Posterior vena cava (tissue), 2 donors: ENCODE data around the gene SPACA7. TPM values are rescaled to one million over a fixed set of nuclear protein-coding genes. Genes with fewer than 3 reads are reported as not detected.
A peak's percentile ranks its signal among the peaks of the same experiment; 100 is the strongest.
"Not testable (repeated sequence)": the region's sequence is repeated elsewhere in the genome, so short reads cannot be mapped to it uniquely, and the experiment has no call there.

Experiments used
- DNase-seq: peaks from one replicate; pipeline ENCODE4 v3.0.0-alpha.2; 2020; ENCODE audit warnings: low spot score
- intact Hi-C, 2 donors: fragments of 100-400 bp; cut with DNase I; formaldehyde crosslinking; loops; one replicate each; pipeline versions ENCODE4 v1.14.1 to v1.14.2; 2022 to 2023
- total RNA-seq, 2 donors: library from RNA; stranded (reverse); fragmentation: NEBNext Ultra II Directional; extraction: Animal tissue kit (Norgen Biotek cat#: 25700); gene quantifications; one replicate each; pipeline ENCODE4 v1.2.1, GENCODE V29; 2021
- donor health status: DM: yes; HTN: yes; CAD: no.
- donor health status: DM: yes; HTN: yes; CAD: no.

SPACA7 gene
- total RNA-seq, 2 donors from 2014 or later = not detected

DNA sequence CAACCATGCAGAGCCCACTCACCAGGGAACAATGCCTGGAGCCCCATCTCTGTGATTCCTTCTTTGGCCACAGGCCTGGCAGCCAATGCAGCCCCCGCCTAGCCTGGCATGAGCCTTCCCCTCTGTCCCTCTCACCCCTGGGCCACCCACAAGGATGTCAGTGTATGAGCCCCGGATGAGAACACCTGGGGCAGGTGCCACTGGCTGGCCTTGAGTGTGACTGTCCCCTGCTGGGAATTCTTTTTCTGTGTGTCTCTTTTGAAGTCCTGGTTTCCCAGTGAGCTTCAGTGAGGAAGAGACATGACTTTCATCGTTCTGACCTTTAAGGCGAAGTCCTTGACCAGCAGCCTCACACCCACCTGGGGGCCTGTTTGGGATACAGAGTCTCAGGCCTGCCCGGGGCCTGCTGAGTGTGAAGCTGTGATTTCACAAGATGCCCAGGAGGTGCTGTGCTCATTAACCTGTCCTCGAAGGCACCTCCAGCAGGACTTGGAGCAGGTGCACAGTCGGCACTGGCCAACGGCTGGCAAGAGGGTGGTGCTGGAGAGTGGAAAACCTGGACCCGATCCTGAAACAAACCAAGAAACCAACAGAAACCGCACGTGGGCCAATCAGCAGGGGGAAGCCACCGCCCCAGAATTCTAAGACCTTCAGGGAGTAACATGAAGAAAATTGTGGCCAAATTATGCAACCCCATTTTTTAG lies 27.4 kb upstream of the SPACA7 start:
- DNase-seq = peak; percentile 72
- intact Hi-C loops = no loop called here

DNA sequence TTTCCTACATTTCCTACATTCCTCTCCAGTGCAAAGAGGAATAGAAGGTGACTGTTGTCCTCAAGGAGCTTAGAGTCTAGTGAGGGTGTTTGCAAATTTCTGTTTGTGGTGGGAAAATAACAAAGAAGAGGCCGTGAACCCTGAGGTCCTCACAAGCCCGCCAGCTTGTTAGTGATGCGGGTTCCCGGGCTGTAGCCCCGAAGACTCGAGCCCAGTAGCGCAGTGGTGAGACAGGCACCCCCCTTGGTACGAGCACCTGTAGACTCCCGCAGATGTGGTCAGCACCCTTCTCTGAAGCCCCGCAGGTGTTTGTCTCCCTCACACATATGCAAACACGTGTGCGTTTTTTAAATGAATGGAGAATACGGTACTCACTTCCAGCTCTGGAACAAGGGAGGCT lies 26.5 kb upstream of the SPACA7 start:
- intact Hi-C loops = no loop called here
- peak; percentile 26 for DNase-seq

DNA sequence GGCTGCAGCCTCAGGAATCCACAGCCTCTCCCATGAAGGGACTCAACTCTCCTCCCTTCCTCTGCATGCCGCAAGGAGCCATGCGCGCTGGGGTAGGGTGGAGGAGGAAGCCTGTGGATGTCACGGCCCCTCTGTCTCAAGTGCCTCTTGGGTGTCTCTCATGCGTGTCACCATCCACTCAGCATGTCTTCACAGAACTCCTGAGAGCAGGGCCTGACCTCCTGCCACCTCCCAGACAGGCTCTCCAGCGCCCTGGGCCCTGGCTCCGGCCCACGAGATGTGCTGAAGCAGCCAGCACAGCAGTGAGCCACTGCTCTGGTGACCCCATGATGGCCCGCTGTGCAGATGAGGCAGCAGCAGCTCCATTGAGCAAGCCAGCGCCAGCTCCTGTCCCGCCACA lies 25.9 kb upstream of the SPACA7 start:
- peak; percentile 72 for DNase-seq
- intact Hi-C loops = no loop called here

DNA sequence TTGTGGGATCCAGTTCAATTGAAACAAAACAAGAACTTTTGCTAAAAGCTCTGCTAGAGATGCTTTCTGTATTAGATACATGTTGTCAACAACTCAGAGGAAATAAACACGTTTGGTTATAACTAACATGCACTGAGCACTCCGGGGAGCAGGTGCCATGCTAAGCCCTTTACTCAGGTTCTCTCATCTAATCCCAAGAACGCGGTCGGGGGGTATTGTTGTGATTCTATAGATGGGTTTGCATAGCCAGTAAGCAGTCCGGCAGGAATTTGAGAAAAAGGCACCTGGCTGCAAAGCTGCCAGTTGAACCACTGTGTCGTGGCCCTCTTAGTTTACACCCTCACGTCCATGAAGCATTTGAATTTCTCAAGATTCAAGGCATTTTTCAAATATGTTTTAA lies 24.3 kb upstream of the SPACA7 start:
- peak; percentile 20 for DNase-seq
- intact Hi-C loops = no loop called here

DNA sequence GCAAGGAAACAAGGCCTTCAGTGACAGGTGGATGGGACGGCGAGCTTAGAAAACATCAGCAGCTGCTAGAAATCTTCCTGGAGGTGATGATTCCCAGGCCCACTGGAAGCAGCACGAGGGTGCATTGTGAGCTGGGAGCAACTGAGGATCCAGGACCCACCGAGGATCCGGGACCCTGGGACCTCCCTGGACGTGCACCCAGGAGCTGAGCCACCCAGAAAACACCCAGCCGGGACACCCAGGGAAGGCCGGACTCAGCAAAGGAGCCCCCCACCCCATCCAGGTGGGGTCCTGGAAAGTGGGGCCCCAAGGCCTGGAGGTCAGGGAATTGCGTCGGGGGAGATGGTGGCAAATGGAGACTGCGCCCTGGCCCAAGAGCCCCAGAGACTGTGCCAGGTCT lies 22.3 kb upstream of the SPACA7 start:
- intact Hi-C loops = no loop called here
- DNase-seq = peak; percentile 58

DNA sequence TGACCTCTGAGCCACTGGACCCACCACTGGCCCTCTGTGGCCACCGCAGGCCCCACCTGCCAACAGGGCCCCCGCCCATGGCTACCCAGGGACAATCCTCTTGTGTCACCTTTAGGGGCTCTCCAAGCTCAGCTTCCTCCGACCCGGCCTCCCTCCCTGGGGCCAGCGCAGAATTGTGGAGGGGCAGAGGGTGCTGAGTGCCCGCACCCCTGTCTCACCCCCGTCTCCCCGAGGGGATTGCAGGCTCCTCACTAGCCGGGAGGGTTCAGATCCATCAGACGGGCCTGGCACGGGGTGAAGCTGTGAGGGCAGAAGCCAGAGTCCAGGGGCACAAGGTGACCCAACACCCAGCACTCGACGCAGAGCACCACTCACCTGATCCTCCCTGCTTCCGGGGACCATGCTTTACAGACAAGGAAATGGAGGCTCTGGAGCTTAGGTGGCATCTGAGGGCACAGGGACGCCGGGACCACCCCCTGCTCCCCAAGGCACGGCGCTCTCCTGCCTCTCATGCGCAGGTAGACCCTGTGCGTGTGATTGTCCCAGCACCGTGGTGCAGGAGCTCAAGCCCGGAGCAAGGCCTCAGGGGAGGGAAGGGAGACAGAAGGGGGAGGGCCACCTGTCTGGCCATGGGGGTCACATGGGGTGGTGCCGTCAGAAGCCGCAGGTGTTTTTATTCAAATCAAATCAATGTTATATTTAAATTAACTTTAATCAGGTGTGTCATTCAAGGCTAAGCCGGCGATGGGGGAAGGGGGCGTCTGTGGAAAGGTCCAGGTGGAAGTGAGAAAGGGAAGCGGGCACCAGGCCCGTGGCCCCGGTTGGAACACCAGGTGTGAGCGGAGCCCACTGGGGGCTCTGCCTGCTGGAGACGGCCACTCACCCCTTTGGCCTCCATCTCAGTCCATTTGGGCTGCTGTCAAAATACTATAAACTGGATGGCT lies 21.6 kb upstream of the SPACA7 start:
- intact Hi-C loops = no loop called here
- DNase-seq = peak; percentile 70

DNA sequence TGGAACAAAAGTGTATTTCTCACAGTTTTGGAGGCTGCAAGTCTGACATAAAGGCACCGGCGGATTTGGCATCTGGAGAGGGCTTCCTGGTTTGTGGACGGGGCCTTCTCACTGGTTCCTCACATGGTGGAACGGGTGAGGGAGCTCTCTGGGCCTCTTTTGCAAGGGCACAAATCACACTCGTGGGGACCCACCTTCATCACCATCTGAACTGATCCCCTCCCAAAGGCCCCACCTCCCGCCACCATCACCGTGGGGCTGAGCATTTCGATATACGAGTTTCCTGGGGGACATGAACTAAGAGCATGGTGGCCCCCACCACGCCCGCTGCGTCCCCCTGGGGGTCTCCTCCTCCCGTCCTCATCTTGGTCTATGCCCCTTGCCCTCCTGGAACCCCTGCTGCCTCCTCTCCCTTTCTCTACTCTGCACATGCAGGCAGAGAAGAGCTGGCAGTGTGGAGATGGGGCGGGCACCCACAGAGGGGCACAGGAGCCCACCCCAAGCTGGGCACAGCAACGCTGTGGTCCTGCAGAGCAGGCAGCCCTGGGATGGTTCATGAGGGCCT lies 20.8 kb upstream of the SPACA7 start:
- intact Hi-C loops = no loop called here

DNA sequence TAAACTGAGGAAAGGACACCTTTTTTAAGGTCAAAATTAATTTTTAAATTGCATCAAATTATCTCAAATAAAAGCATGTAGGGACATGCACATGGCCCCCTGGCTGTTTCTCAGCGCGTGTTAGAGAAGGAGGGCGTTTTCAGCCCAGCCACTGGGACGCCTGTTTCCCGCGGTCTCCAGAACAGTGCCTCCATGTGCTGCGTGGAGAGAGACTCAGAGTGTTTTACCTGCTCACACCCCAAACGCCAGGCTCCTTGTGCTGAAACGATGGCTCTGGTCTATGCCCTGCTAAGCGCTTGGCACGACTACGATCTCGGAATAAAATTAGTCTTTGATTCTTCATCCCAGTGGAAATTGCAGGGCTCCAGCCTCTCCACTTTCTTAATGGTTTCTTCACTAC lies 20.0 kb upstream of the SPACA7 start:
- DNase-seq = peak; percentile 52
- intact Hi-C loops = no loop called here

More for the DNA sequence above, 20.8 kb upstream of the SPACA7 start:
- peak; percentile 47 for DNase-seq

DNA sequence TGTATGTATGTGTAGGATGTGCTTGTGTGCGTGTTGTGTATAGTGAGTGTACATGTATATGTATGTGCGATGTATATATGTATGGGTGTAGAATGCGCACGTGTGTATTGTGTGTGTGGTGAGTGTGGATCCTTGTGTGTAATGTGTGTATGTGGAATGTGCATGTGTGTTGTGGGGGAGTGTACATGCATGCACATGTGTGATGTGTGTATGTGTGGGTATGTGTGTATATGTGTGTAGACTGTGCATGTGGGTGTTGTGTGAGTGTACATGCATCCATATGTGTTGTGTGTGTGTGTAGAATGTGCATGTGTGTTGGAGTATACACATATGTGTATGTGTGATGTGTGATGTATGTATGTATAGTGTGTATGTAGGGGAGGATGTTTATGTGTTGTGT lies 18.0 kb upstream of the SPACA7 start:
- DNase-seq = no peak

DNA sequence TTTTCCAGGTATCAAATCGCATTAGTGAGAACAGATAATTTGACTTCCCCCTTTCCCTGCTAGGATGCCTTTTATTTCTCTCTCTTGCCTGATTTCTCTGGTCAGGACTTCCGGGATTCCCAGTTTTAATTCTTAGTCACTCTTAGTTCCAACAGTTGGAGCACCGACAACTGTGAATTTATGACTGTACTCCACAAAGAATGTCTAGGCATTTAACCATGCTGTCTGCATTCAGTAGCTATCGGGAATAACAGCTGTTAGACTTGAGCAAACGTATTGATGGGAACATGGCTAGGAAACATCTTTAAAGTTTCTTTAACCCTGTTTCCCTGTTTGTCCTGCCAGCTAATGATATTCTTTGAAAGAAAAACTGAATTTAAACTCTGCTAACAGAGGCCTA lies 14.1 kb upstream of the SPACA7 start:
- intact Hi-C loops = no loop called here
- DNase-seq = no peak

More for the DNA sequence above, 18.0 kb upstream of the SPACA7 start:
- intact Hi-C loops = loop anchor here in 1 of 2 donors (1.0 kb wide), 1 partner anchor 61 kb away; no protein-coding TSS in a partner anchor

DNA sequence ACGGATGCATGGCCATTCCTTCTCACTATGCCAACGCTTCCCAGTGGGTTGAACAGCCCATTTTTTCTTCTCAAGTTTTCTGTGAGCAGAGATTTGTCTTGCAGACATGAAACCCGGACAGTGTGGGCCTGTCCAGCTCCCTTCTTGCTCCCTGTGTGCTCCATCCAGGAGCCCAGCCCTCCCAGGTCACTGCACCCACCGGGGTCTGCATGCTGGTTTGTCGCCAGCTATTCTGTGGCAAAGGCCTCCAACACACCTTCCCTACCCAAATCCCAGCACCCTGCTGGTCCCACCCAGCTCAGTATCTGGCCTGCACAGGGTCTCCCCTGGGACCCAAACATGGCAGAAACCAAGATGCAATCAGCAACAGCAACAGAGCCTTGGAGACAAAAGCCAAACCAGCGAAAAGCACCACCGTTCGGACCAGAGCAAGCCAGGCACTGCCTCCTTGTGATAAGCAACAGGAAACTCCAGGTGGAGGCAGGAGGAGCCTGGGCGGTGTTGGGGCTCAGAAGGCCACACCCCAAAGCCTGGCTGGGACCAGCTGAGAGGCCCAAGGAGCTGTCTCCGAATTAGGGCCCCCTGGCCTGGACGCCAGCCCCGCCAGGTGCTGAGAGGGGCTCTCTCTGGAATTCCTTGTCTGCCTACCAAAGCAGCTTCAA lies 12.2 kb upstream of the SPACA7 start:
- no peak for DNase-seq
- intact Hi-C loops = no loop called here

DNA sequence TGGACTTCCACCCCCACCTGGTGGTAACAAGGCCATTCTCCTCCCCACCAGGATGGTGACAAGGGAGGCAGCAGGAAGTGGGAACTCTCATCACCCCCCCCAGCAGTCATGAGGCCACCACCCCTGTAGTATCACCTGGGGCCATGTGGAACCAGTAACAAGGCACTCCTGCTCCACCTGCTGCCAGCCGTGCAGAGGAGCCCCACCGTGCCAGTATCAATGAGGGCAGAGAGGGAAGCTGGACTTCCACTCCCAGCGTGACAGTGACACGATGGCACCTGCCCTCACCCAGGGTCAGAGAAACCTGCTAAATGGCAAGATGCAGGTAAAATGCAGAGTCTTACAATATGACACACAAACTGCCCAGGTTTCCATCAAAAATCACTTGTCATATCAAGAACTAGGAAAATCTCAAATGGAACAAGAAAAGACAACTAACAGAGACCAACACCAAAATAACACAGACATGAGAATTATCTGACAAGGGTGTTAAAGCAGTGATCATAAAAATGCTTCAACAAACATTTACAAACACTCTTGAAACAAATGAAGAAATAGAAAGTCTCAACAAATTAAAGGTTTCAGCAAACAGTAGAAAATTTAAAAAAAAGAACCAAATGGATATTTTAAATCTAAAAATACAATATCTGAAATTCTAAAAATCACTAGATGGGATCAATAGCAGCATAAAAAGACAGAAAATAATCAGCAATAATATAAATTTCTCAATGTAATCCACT lies 9.1 kb upstream of the SPACA7 start:
- peak; percentile 54 for DNase-seq
- intact Hi-C loops = no loop called here

DNA sequence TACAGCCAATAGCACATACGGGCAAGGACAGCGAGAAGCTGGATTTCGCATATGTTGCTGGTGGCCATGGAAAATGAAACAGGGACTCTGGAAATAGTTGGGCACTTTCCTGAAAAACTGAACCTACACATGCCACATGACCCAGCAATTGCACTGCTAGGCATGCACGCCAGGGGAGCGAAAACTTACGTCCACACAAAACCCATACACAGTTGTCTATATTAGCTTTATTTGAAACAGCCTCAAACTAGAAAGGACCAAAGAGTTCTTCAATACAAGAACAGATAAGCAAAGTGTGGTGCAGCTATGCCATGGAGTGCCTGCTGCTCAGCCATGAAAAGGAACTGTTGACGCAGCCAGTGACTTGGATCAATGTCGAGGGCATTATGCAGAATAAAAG lies 7.3 kb upstream of the SPACA7 start:
- peak; percentile 11 for DNase-seq
- intact Hi-C loops = no loop called here

DNA sequence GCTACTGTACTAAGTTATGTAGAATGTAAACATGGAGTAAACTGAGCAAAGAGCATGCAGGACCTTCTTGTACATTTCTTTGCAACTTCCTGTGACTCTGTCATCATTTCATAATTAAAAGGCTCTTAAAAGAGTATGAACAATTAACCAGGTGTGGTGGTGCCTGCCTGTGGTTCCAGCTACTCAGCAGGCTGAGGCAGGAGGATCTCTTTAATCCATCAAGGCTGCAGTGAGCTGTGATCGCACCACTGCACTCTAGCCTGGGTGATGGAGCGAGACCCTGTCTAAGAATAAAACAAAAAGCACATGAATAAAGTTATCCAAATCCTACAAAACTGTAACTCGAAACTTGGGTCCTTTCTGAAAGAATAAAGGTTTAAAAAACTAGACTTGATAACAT lies 5.8 kb upstream of the SPACA7 start:
- no peak for DNase-seq
- intact Hi-C loops = no loop called here

DNA sequence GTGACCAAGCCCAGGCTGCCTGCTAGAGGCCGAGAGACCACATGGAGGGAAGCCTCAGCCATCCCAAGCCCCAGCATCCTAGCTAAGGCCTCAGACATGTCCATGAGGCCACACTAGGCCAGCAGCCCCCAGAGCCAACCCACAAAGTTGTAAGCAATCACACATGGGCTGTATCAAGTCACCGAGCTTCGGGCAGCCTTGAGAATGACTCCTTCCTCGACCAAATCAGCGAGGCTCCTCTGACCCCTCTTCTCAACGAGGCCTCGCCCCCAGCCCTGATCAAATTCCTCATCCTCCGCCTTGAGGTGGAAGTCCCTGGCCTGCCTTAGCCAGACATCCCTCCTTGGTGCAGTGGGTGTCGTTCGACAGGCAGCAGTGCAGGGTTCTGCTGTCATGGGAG lies 1.9 kb upstream of the SPACA7 start:
- peak; percentile 58 for DNase-seq
- intact Hi-C loops = no loop called here

DNA sequence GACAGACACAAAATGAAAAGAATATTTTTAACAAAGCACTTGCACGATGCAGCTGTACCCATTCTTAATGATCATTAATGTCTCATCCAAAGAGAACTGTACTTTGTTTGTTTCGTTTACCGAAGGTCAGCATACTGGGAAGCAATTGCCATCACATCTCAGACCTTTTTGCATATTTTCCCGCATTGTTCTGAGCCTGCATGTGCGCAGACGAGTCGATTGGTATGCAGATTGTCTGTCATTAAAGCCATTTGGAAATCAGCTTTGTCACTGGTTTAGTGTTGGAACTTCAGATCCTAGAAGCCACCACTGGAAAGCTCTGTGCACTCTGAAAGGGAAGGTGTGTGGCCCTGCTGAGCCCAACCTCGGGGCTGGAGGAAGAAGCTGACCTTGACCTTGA lies 15.6 kb downstream of the SPACA7 start:
- DNase-seq = no peak
- intact Hi-C loops = no loop called here

DNA sequence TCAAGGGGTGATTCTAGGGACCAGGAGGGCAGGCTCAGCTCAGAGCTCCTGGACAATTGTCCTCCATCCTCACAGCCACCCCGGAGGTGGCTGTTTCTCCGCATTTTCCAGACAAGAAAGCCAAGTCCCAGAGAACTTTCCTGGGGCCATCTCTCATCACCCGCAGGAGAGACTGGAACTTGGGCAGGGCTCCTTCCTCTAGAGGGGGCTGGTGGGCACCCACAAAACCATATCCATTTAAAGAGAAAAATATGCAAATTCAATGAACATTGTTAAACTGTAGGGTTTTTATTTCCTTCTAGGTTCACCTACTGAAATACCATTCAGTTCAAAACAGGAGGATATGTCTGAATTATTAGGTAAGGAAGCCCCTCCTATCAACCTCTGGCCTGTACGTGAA lies 16.6 kb downstream of the SPACA7 start:
- intact Hi-C loops = no loop called here

DNA sequence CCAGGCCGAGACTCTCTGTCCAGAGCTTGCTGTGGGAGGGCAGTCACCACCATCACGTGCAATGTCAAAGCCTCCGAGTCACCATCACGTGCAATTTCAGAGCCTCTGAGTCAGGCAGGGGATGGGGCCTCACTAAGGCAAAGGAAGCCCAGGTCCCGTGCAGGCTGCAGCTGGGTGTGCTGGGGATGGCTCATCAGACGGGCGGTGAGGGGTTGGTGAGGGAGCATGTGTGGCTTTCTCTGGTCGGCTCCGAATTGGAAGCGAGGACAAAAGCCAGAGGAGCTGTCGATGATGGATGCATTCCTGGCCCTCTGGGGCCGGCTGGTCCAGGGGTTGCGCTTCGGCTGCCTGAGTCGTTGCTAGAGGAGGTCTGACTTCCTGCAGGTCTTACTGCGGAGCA lies 18.9 kb downstream of the SPACA7 start:
- DNase-seq, intact Hi-C loops: not testable (repeated sequence)

More for the DNA sequence above, 16.6 kb downstream of the SPACA7 start:
- no peak for DNase-seq

DNA sequence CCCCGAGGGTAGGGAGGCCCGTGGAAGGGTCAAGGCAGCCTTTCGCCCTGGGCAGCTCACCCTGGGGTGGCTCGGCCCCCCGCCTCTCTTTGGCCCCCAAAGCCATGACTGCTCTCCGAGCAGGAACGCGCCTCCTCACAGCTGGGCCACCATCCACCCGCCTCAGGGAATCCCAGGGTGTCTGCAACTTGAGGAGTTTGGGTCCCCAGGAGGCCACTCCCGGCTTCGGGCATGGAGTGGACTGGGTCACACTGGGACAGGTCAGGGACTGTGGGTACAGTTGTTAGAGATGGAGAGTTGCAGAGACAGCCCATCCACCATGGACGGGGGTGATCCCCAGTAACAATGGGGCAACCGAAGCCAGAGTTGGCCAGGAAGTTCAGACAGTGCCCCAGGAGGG lies 19.8 kb downstream of the SPACA7 start:
- intact Hi-C loops, DNase-seq: not testable (repeated sequence)
